NCI-H82 (cell line): Measurements from ENCODE around the gene STUB1.

Experiments
- DNase-seq: peaks from one replicate; lab custom pipeline; 2025; lab: John Stamatoyannopoulos, UW

STUB1 gene

GRCh38 chr16:725041-725376 lies 44.8 kb downstream of the STUB1 start:
- DNase-seq, result no peak

GRCh38 chr16:725463-726187 lies 45.4 kb downstream of the STUB1 start:
- no peak for DNase-seq

- DNase-seq, result no peak
Measured at GRCh38 chr16:726188-726437, 45.9 kb downstream of the STUB1 start.

- DNase-seq, result peak; percentile 81
Measured at GRCh38 chr16:726438-727290, 46.5 kb downstream of the STUB1 start, which contains the start of the genes CCDC78 and HAGHL. Gene CCDC78 (minus strand): TSS chr16:726443. CDS start chr16:726367, 76 bp downstream. Gene HAGHL (plus strand): TSS chr16:727106. CDS start chr16:727510, 404 bp downstream.

GRCh38 chr16:727291-727977 lies 47.2 kb downstream of the STUB1 start:
- peak; percentile 47 for DNase-seq

GRCh38 chr16:728131-728889 lies 48.1 kb downstream of the STUB1 start:
- DNase-seq, result peak; percentile 84

GRCh38 chr16:728890-729744 lies 48.9 kb downstream of the STUB1 start:
- DNase-seq, result no peak

GRCh38 chr16:729768-730665 lies 49.8 kb downstream of the STUB1 start:
- DNase-seq, result no peak

GRCh38 chr16:730666-731509 lies 50.7 kb downstream of the STUB1 start:
- DNase-seq, result no peak

- DNase-seq, result no peak
Measured at GRCh38 chr16:732332-732731, 52.1 kb downstream of the STUB1 start.
